NCI-H1436 treated with DMSO at 0.1 percent for 48 hours (cell line): ENCODE measurements around the gene DNAI2.
"Not testable (repeated sequence)": the region's sequence is repeated elsewhere in the genome, so short reads cannot be mapped to it uniquely, and the experiment has no call there.

Source experiments
- DNase-seq: peaks from one replicate; lab custom pipeline; 2025; lab: John Stamatoyannopoulos, UW

DNAI2 gene

GRCh38 chr17:74245145-74245831, 28.7 kb upstream of the DNAI2 start:
- DNase-seq: no peak

- no peak for DNase-seq
Observed at GRCh38 chr17:74245871-74246270, 28.2 kb upstream of the DNAI2 start.

- DNase-seq: no peak
Observed at GRCh38 chr17:74249590-74250270, 24.3 kb upstream of the DNAI2 start.

GRCh38 chr17:74250324-74250995, 23.6 kb upstream of the DNAI2 start:
- no peak for DNase-seq

GRCh38 chr17:74251051-74251450, 23.0 kb upstream of the DNAI2 start:
- no peak for DNase-seq

GRCh38 chr17:74251569-74251968, 22.5 kb upstream of the DNAI2 start:
- DNase-seq: no peak

GRCh38 chr17:74252211-74252610, 21.8 kb upstream of the DNAI2 start:
- no peak for DNase-seq

- DNase-seq: no peak
Observed at GRCh38 chr17:74253036-74253435, 21.0 kb upstream of the DNAI2 start.

- DNase-seq: no peak
Observed at GRCh38 chr17:74257311-74257710, 16.7 kb upstream of the DNAI2 start.

- no peak for DNase-seq
Observed at GRCh38 chr17:74259667-74260524, 14.1 kb upstream of the DNAI2 start.

- DNase-seq: no peak
Observed at GRCh38 chr17:74260525-74260850, 13.5 kb upstream of the DNAI2 start.

- DNase-seq: no peak
Observed at GRCh38 chr17:74262601-74263000, 11.4 kb upstream of the DNAI2 start.

- DNase-seq: not testable (repeated sequence)
Observed at GRCh38 chr17:74267054-74267453, 7.0 kb upstream of the DNAI2 start.

GRCh38 chr17:74267579-74267978, 6.5 kb upstream of the DNAI2 start:
- DNase-seq: no peak

- no peak for DNase-seq
Observed at GRCh38 chr17:74267987-74268499, 6.0 kb upstream of the DNAI2 start.

- DNase-seq: no peak
Observed at GRCh38 chr17:74268558-74268957, 5.5 kb upstream of the DNAI2 start.

- no peak for DNase-seq
Observed at GRCh38 chr17:74270333-74270732, 3.7 kb upstream of the DNAI2 start.

- DNase-seq: no peak
Observed at GRCh38 chr17:74271281-74271680, 2.8 kb upstream of the DNAI2 start.

GRCh38 chr17:74271901-74272561, 2.0 kb upstream of the DNAI2 start:
- no peak for DNase-seq

- no peak for DNase-seq
Observed at GRCh38 chr17:74272731-74273201, 1.3 kb upstream of the DNAI2 start.

GRCh38 chr17:74274709-74275340, 791 bp downstream of the DNAI2 start:
- DNase-seq: peak; percentile 23
